ENCODE results near the gene GNA12.

Gene GNA12

GRCh38 chr7:2840458-2840857, 3.6 kb downstream of the GNA12 start:
- H4K20me1 ChIP-seq (ENCODE audit: control insufficient read depth, insufficient read depth, low read depth, low read length): peaks cover 10% of the 10 kb centered on the region; the same call in 1 of the 2 replicates
- no peaks in the 10 kb centered on the region for H3K9me3 ChIP-seq (ENCODE audit: control insufficient read depth, insufficient read depth, low read length)
- no peak overlapping the region for H3K27ac ChIP-seq (ENCODE audit: low read depth, low read length)
- TF ChIP-seq, protein P1, sequence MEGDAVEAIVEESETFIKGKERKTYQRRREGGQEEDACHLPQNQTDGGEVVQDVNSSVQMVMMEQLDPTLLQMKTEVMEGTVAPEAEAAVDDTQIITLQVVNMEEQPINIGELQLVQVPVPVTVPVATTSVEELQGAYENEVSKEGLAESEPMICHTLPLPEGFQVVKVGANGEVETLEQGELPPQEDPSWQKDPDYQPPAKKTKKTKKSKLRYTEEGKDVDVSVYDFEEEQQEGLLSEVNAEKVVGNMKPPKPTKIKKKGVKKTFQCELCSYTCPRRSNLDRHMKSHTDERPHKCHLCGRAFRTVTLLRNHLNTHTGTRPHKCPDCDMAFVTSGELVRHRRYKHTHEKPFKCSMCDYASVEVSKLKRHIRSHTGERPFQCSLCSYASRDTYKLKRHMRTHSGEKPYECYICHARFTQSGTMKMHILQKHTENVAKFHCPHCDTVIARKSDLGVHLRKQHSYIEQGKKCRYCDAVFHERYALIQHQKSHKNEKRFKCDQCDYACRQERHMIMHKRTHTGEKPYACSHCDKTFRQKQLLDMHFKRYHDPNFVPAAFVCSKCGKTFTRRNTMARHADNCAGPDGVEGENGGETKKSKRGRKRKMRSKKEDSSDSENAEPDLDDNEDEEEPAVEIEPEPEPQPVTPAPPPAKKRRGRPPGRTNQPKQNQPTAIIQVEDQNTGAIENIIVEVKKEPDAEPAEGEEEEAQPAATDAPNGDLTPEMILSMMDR (IDR thresholded peaks at IDR 0.05; ENCODE audit: low read depth, low read length, poor library complexity, severe bottlenecking): no peak
- no peak for TF ChIP-seq EZH2phosphoT487 (IDR thresholded peaks at IDR 0.05; ENCODE audit: borderline replicate concordance, low read length)
- H3K4me2 ChIP-seq (ENCODE audit: low read length): no peak overlapping the region
- peaks cover 7% of the 10 kb centered on the region; the same call in 1 of the 2 replicates for H3F3A ChIP-seq (ENCODE audit: control insufficient read depth, insufficient read depth)
- peaks cover 38% of the 10 kb centered on the region for H3K79me2 ChIP-seq (ENCODE audit: control insufficient read depth, low read length)
- peaks cover 4% of the 10 kb centered on the region; the same call in 1 of the 2 replicates for H3K36me3 ChIP-seq (ENCODE audit: control insufficient read depth, low read length)
- no peaks in the 10 kb centered on the region for H3K27me3 ChIP-seq (ENCODE audit: control insufficient read depth, low read length)
- no peak overlapping the region for H3K4me3 ChIP-seq (ENCODE audit: low read length)
- peaks cover 56% of the 10 kb centered on the region for H3K4me1 ChIP-seq (ENCODE audit: control insufficient read depth, low read length)
- H3K9me2 ChIP-seq (replicated peaks; ENCODE audit: control insufficient read depth, low read length): no peaks in the 10 kb centered on the region

DNA sequence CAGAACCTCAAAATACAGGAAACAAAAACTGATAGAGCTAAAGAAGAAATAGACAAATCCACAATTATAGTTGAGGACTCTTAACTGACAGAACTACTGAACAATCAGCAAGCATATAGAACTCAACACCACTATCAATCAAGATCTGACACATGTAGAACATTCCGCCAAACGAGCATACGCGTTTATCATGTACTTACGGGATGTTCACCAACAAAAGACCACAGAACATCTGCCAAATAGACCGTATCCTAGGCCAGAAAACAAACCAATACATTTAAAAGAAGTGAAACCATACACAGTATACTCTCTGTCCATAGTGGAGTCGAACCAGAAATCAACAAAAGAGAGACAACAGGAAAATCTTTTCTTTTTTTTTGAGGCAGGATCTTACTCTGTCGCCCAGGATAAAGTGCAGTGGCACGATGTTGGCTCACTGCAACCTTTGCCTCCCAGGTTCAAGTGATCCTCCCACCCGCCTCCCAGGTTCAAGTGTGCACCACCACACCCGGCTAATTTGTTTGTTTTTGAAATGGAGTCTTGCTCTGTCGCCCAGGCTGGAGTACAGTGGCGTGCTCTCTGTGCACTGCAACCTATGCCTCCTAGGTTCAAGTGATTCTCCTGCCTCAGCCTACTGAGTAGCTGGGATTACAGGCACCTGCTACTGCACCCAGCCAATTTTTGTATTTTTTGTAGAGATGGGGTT, 5.1 kb downstream of the GNA12 start:
- no peaks in the 10 kb centered on the region for H3K27me3 ChIP-seq (ENCODE audit: control insufficient read depth, low read length)
- H3F3A ChIP-seq (ENCODE audit: control insufficient read depth, insufficient read depth): peaks cover 7% of the 10 kb centered on the region; the same call in 1 of the 2 replicates
- TF ChIP-seq, protein P1 (IDR thresholded peaks at IDR 0.05; ENCODE audit: low read depth, low read length, poor library complexity, severe bottlenecking): no peak
- TF ChIP-seq EZH2phosphoT487 (IDR thresholded peaks at IDR 0.05; ENCODE audit: borderline replicate concordance, low read length): no peak
- peak overlapping the region; percentile 21 for H3K27ac ChIP-seq (ENCODE audit: low read depth, low read length)
- no peaks in the 10 kb centered on the region for H3K9me2 ChIP-seq (replicated peaks; ENCODE audit: control insufficient read depth, low read length)
- peaks cover 44% of the 10 kb centered on the region for H3K79me2 ChIP-seq (ENCODE audit: control insufficient read depth, low read length)
- peak overlapping the region; percentile 53 for H3K4me2 ChIP-seq (ENCODE audit: low read length)
- peak overlapping the region; percentile 21 for H3K4me3 ChIP-seq (ENCODE audit: low read length)
- H3K4me1 ChIP-seq (ENCODE audit: control insufficient read depth, low read length): peaks cover 49% of the 10 kb centered on the region
- H3K9me3 ChIP-seq (ENCODE audit: control insufficient read depth, insufficient read depth, low read length): no peaks in the 10 kb centered on the region
- H3K36me3 ChIP-seq (ENCODE audit: control insufficient read depth, low read length): peaks cover 6% of the 10 kb centered on the region; the same call in 1 of the 2 replicates
- peaks cover 10% of the 10 kb centered on the region; the same call in 1 of the 2 replicates for H4K20me1 ChIP-seq (ENCODE audit: control insufficient read depth, insufficient read depth, low read depth, low read length)

GRCh38 chr7:2838451-2838850, 5.7 kb downstream of the GNA12 start:
- peaks cover 42% of the 10 kb centered on the region for H3K79me2 ChIP-seq (ENCODE audit: control insufficient read depth, low read length)
- no peaks in the 10 kb centered on the region for H3K27me3 ChIP-seq (ENCODE audit: control insufficient read depth, low read length)
- peak overlapping the region; percentile 21; the same call in 1 of the 2 replicates for H3K27ac ChIP-seq (ENCODE audit: low read depth, low read length)
- H3K36me3 ChIP-seq (ENCODE audit: control insufficient read depth, low read length): peaks cover 6% of the 10 kb centered on the region; the same call in 1 of the 2 replicates
- no peaks in the 10 kb centered on the region for H3K9me2 ChIP-seq (replicated peaks; ENCODE audit: control insufficient read depth, low read length)
- no peaks in the 10 kb centered on the region for H3K9me3 ChIP-seq (ENCODE audit: control insufficient read depth, insufficient read depth, low read length)
- H3F3A ChIP-seq (ENCODE audit: control insufficient read depth, insufficient read depth): peaks cover 7% of the 10 kb centered on the region; the same call in 1 of the 2 replicates
- peak overlapping the region; percentile 53 for H3K4me2 ChIP-seq (ENCODE audit: low read length)
- TF ChIP-seq, protein P1 (IDR thresholded peaks at IDR 0.05; ENCODE audit: low read depth, low read length, poor library complexity, severe bottlenecking): no peak
- TF ChIP-seq EZH2phosphoT487 (IDR thresholded peaks at IDR 0.05; ENCODE audit: borderline replicate concordance, low read length): no peak
- H3K4me3 ChIP-seq (ENCODE audit: low read length): peak overlapping the region; percentile 21
- peaks cover 10% of the 10 kb centered on the region; the same call in 1 of the 2 replicates for H4K20me1 ChIP-seq (ENCODE audit: control insufficient read depth, insufficient read depth, low read depth, low read length)
- H3K4me1 ChIP-seq (ENCODE audit: control insufficient read depth, low read length): peaks cover 46% of the 10 kb centered on the region
